Stimulated activated naive CD4-positive, alpha-beta T cell (primary cell): ENCODE measurements around the gene HOXB2.

Experiments used
- DNase-seq, 6 experiments: peaks; one replicate each; lab custom pipeline; 2025; lab: John Stamatoyannopoulos, UW

The HOXB2 gene

GRCh38 chr17:48565925-48566710 is 21.2 kb upstream of the HOXB2 start:
- DNase-seq: no peak

DNA sequence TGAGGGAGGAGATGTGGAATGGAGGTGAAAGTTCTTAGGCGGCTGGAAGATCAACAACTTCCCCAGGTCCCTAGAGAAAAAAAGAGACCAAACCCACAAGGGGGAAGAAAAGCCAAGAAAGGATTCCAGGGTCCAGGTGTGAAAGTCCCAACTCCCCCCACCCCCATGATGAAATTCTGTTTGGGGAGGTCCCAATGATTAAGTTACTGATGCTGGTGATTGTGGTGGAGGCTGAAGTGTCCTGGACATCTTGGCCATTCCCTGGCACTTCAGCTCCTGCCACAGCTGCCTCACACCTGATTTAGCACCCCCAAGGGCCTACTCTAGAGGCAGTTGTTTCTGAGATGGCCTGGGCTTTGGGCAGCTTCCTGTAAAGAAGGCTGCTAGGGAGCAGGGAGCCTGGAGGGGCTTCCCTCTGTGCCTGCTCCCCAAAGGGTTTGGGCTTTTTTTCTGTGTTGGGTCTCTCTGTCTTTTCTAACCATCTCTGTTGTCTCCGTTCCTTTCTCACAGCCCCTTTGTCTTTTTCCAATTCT is 20.2 kb upstream of the HOXB2 start:
- DNase-seq: no peak

- no peak for DNase-seq
Observed at GRCh38 chr17:48564188-48565021, 19.5 kb upstream of the HOXB2 start.

DNA sequence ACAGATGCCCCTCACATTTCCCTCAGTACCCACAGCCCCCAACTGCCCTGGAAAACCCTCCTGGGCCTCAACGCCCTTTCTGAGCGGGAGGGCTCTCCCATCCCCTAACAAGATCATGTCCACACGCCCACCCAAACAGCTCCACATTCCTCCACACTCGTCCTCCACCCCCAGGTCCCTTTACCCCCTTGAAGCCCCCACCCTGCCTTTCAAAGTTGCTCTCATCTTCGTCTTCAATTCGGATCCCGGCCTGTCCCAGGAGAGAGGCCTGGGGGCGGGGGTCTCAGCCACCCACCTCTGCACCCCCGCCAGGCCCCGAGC is 18.9 kb upstream of the HOXB2 start:
- DNase-seq: no peak

DNA sequence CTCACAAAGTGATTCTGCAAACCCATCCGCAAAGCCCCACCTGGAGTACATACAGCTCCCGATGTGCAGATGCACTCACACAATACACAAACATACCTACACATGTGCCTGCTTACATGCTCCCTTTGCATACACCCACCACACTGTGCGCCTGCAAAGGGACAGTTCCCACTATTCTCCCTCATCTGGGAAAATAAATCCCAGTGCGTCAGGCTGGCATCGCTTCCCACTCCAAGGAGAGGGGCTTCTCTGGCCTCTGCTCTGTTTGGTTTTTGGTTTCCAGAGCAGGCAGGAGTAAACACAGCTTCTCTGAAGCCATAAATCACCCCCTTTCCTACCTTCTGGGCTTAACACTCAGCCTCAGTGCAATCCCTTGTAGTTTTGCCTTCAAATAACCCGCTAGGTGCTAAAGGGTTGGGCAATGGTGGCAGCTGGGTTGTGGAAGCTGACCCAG is 18.5 kb upstream of the HOXB2 start:
- no peak for DNase-seq

DNA sequence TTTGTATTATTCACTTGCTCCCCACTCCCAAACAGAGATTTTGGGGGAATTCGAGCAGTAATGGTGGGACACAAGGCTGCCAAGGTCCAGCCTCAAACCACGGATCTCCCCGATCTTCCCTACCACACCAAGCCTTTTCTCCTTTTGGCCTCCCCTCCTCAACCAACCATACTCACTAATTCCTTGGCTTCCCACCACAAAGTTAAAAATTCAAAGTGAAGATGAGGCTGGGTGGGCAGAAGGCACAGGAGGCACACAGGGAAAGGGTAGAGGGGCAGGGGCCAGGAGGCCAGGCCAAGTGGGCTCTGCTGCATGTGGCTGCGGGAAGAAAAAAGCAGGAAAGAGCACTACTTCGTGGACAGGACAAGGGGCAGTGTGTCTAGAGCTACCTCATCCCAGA is 18.0 kb upstream of the HOXB2 start:
- DNase-seq: no peak

DNA sequence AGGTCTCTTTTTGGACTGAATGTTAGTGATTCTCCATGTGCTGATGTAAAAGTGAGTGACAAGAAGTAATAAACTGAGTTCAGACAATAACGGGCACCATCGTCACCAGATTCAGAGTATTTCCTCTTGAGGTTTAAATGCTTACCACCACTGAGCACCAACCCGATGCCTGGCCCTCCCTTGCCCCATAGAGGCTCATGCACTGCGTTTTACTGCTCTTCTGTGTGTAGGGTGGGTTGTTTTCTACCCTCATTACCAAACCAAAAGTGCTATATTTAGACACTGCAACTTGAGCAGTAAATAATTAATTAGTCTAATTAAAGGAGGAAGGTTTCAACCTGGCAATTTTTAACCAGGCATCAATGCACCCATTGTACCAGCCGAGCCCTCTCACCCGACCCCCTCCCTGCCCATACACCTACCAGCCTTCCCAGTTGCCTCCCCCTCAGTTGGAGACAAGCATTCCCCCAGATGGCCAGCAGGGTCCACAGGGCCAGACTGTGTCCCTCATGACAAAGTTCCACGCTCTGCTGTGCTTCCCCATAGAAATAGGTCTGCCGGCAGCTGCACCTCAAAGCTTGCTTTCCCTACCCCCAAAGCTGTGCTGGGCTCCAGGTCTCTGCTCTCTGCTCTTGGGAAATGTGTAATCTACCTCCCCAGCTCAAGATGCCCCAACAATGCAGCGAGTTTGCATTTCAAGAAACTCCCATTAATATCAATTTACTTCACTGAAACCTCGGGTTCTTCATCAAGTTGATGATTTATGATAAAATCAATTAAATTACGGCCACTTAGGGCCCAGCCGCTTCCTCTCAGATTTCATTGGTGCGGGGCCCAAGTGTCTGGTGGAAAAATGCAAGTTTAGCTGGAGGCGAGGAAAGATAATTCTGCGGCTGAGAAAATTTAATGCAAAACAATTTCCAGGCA is 17.2 kb upstream of the HOXB2 start:
- DNase-seq: no peak

DNA sequence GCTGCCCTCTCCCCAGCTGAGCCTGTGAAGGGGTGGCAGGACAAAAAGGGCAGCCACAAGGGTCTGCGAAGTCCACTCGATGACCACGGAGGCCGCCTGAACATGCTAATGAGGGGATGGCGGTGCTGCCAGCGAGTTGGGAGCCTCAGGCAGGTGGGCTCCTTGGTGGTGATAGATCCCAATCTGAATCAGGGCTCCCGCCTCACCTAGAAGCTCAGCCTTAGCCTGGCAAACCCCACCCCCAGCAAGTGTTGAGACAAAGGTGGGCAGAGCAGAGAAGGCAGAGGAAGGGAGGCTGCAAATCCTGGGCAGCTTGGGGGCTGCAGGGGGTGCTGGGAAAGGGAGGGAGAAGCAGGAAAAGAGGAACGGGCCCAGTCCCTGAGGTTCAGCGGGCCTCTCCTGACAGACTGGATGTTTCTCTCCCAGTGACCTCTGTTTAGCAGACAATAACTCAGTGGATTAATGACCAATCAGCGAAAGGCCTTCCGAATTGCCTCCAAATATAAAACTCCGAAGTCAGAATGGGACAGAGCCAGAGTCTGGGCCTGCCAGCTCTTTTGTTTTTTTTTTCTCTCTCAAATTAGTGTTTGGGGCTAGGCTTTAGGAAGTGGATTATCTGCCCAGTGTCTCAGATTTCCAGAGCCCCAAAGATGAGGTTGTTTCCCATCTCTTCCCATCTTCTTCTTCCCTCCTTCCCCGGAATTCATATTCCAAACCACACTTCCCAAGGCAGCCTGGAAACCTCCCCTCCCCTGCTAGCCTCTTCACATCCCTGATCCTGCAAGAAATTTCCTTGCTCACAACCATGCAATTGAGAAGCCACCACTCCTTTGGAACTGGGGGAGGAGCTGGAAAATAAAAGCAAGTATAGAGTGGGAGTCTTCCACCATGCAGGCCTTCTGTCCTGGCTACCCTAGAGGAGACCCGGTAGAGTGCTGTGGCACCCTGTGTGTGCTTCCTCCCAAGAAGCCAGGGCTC is 15.2 kb upstream of the HOXB2 start:
- DNase-seq: no peak

DNA sequence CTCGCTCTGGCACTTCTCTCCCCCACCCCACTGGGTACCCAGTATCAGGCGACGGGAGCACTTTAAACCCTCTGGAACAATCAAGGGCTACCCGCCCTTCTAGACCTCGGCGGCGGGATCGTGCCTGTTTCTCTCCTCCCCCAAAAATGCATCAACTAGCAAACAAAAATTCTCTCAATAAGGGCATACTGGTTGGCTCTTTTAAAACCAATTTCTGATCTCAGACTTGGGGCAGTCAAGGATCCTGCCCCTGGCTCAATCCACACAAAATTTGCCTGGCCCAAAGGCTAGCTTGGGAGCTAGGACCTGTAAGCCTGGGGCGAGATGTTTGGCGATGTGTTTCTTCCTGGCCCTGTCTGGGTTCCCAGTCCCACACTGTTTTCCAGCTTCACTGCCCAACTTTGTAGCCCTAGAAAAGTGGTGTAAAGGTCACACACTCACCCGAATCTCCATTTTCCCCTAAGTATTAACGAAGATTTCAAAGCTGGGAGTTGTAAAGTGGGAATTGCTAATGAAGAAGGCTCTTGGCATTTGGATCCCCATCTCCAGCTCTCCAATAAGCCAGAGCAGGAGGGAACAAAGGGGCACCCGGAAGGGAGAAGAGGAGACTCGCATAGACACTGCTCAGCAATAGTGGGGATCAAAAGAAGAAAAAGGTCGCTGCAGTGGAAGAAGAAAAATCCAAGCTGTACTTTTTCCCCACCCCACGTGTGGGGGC is 14.4 kb upstream of the HOXB2 start:
- DNase-seq: no peak

- DNase-seq: no peak
Observed at GRCh38 chr17:48558831-48559121, 13.9 kb upstream of the HOXB2 start.

GRCh38 chr17:48558057-48558830 is 13.3 kb upstream of the HOXB2 start:
- DNase-seq: no peak

DNA sequence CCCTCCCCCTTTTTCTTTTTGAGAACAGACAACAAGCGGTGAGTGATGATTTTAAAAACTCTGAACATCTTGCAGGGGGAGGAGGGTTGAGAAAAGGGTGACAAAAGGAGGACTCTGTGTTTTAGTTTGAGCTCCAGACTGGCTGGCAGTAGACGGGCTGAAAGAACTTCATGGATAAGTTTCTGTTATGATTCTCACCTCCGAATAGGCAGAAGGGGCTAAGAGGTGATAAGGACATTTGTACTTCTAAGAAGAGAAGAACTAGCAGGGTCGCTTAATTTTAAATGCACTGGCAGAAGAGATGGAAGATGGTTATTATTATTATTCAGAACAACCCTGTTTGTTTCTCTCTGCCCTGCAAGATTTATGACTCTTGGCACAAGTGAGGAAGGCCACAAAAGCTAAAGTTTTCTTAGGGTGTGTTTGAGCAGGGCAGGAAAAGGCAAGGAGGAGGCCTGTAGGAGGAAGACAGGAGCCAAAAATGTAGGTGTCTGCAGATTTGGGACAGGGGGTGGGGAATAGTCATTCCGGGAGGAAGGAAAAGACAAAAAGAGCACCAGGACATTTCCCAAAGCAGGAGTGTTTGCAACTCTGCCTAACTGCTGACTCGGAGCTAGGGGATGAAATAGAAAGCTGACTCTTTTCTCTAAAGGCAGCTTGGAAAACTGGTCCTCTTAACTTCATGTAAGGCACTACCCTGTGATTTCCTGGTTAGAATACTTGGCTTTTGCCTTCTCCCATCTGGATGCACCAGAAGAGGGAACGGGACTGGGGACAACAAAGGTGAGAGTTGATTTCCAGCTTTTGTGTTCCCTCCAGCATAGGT is 11.9 kb upstream of the HOXB2 start:
- DNase-seq: no peak

DNA sequence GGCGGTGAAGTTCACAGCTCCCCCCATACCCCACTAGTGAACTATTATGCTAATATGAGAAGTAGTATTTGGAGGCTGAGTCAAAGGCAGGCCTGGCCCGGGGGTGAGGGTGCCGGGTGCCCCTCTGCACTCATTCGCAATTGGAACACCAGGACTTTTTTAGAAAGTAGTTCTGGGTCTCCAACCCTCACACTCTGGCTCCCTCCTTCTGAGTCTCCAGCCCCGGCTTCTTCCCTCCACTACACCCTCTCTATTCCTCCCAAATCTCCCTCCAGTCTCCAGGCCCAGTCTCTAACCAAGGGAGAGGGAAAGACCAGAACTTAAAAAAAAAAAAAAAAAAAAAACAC is 11.3 kb upstream of the HOXB2 start:
- DNase-seq: no peak

DNA sequence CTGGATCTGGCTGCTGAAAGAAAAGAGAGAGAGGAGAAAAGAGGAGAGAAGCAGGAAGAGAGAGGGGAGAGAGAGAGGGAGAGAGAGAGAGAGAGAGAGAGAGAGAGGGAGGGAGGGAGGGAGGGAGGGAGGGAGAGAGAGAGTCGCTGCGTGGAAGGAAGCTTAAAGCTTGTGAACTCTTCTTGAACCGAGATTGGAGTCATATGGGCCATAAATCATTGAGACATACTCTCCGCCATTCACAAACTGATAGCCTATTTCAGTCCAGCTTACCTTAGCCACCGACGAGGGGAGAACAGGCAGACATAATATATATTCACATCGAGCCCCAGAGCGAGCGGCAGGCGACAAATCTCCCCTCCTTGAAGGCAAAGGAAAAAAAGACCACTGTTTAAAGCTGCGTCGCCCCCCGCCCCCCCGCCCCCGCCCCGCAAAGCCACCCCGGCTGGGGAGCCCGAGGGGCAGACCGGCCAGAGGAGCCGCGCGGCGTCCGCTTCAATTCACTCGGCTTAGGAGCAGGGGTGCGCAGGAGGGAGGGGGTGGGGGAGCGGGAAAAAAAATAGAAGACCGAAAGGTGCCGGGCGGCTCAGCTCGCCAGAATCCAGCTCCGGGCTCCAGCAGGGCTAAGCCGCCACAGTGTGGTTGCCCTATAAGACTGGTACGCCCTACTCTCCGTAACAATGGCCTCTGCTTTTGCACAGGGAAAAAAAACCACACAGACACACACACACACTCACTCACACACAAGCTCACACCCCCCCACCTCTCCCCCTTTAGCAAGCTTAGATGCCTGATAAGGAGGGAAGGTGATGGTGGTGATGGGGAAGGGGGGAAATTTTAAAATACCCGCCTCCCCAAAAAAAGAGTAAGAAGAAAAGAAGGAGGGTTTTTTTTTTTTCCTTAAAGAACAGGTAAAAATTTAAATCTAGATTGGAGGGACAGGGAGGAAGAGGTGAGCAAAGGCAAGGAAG is 10.6 kb upstream of the HOXB2 start:
- DNase-seq: peak in 4 of 6 experiments; percentile 11 to 36 (median 14)

- no peak for DNase-seq
Observed at GRCh38 chr17:48554412-48555257, 9.7 kb upstream of the HOXB2 start.

DNA sequence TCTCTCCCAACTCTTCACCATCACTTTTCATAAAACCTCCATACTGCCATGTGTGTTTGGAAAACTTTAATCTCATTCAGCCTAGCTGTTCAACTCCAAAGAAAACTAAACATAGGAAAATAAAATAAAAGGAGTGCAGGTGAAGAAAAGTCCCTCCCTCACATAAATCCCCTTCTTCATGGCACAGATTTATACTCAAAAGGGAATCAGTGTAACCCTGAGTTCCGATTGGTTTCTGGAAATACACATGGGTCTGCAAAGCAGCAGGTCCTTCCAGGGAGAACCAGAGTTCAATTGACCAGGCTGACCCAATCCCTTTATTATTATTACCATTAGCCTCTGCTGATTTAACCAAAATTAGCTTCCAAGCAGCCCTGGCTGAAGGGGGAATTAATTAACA is 8.9 kb upstream of the HOXB2 start:
- no peak for DNase-seq

DNA sequence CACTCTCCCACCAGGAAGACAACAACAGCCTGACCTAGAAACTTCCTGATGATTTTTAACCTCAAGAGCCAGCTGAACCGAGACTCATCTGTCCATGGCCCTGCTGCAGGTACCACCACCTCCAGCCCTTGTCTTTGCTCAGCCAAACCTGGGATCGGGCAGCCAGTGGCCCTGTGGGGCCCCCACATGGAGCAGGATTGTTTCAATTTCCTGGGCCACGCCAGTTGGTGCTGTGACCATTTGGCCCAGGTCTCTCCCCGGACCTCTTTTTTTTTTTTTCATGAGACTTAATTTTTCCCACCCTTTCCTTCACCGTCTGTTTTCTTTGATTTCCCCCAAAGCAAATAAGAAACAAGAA is 8.3 kb upstream of the HOXB2 start:
- no peak for DNase-seq
